SJCRH30 (cell line): Measurements from ENCODE around the gene JPH4. TPM values are rescaled to one million over a fixed set of nuclear protein-coding genes. Genes with fewer than 3 reads are reported as not detected.

Experiments
- DNase-seq, 2 experiments: peaks; one replicate each; pipeline ENCODE4 v3.0.0-alpha.2; 2015 to 2020
- H3K27ac ChIP-seq: fragments of 250-450 bp; sonication (Bioruptor Pico); 2 replicates; pipeline ENCODE4 v1.5.1; 2020; ENCODE audit warnings: mild to moderate bottlenecking, moderate library complexity
- H3K27me3 ChIP-seq: fragments of 250-450 bp; sonication (Bioruptor Pico); 2 replicates; pipeline ENCODE4 v1.5.1; 2020; ENCODE audit warnings: mild to moderate bottlenecking, moderate library complexity
- H3K36me3 ChIP-seq: fragments of 250-450 bp; sonication (Bioruptor Pico); 2 replicates; pipeline ENCODE4 v1.5.1; 2020; ENCODE audit warnings: mild to moderate bottlenecking, moderate library complexity
- H3K4me1 ChIP-seq: fragments of 250-450 bp; sonication (Bioruptor Pico); 2 replicates; pipeline ENCODE4 v1.5.1; 2020; ENCODE audit warnings: mild to moderate bottlenecking, moderate library complexity
- H3K4me3 ChIP-seq: fragments of 250-450 bp; sonication (Bioruptor Pico); 2 replicates; pipeline ENCODE4 v1.5.1; 2020; ENCODE audit warnings: mild to moderate bottlenecking, moderate library complexity
- H3K9me3 ChIP-seq: fragments of 250-450 bp; sonication (Bioruptor Pico); replicated peaks from 2 replicates; pipeline ENCODE4 v1.5.1; 2020; ENCODE audit warnings: mild to moderate bottlenecking, moderate library complexity
- total RNA-seq: library from RNA; depleted of rRNA; stranded (reverse); fragments of >200 nt; shearing (Covaris generic); gene quantifications from 2 replicates; pipeline ENCODE4 v1.2.3, GENCODE V29; 2014

JPH4 gene
- total RNA-seq, 1 experiment from 2014 or later: 0.10 TPM

DNA sequence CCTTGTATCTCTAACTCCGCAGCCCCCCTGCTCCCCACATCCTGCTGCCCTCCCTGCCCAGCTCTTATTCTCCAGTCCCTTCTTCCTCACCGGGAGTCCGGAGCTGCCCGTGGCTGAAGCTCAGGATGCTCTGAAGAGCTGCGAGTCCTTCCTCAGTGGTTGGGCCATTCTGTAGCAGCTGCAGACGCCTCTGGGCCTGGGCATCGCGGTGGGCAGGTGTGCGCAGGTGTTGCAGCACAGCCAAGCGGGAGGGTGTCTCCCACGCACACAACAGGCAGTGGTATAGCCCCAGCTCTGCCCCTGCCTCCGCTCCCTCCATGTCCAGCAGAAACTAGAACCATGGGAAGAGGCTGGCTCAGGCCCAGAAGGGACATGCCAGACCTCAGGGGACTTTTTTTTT is 47.2 kb downstream of the JPH4 start:
- H3K4me3 ChIP-seq: no peak overlapping the region
- no peak for DNase-seq
- no peaks in the 10 kb centered on the region for H3K36me3 ChIP-seq
- H3K27ac ChIP-seq: no peak overlapping the region
- no peaks in the 10 kb centered on the region; the same call in 1 of the 2 replicates for H3K27me3 ChIP-seq
- peaks cover 13% of the 10 kb centered on the region for H3K4me1 ChIP-seq
- no peaks in the 10 kb centered on the region for H3K9me3 ChIP-seq

DNA sequence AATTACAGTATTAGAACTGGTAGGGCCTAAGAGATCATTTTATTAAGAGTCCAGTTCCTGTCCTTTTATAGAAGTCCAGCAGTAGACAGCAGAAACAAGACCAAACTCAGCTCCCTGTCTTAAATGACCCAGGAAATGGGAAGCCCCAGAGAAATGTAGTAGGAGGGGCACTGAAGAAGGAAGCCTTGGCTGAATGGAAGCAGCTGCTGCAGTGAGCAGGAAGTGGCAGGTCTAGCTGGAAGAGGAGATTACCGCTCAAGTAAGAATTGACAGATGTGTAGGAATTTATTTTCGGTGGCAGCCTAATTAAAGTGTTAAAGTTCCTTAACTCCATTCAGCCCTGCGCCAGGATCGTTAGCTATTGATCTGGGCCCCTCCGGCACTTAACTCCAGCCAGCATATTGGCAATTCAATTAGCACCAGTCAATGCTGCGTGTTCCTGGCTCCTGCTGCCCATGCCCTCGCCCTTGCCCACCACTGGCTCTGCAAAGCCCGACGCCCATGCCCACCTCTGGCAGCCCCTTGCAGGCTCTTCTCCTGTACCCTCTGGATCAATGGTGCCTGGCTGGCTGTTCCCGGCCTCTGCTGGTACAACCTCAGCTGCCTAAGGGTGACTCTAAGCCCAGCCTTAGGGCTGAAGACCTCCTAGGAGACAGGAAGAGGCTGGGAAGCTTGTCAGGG is 48.1 kb downstream of the JPH4 start:
- Histone ChIP-seq H3K4me1 (peaks cover 19% of the 10 kb centered on the region), H3K27ac (no peak overlapping the region), H3K36me3 (no peaks in the 10 kb centered on the region), H3K27me3 (no peaks in the 10 kb centered on the region; the same call in 1 of the 2 replicates), H3K9me3 (no peaks in the 10 kb centered on the region), H3K4me3 (no peak overlapping the region)
- DNase-seq: peak; percentile 43 to 71

DNA sequence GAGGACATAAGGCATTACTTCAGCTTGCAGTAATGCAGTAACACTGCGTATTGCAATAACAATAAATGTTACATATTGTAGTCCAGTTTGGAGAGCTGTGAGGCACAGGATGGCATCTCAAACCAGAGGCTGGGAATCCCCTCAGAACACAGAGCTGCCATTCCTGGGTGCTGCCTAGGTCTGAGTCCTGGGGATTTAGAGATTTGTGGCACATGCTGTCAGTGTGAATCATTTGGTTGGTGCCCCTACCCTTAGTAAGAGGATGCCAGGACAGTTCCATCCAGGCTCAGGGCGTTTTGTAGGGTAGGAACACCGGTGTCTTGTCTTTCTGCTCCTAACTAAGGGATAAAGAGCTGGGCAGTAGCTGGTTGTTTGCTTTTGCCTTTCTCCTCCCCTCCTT is 49.6 kb downstream of the JPH4 start:
- peaks cover 20% of the 10 kb centered on the region for H3K4me1 ChIP-seq
- DNase-seq: no peak
- H3K27ac ChIP-seq: no peak overlapping the region
- no peaks in the 10 kb centered on the region for H3K9me3 ChIP-seq
- H3K36me3 ChIP-seq: no peaks in the 10 kb centered on the region
- H3K27me3 ChIP-seq: no peaks in the 10 kb centered on the region
- no peak overlapping the region for H3K4me3 ChIP-seq

DNA sequence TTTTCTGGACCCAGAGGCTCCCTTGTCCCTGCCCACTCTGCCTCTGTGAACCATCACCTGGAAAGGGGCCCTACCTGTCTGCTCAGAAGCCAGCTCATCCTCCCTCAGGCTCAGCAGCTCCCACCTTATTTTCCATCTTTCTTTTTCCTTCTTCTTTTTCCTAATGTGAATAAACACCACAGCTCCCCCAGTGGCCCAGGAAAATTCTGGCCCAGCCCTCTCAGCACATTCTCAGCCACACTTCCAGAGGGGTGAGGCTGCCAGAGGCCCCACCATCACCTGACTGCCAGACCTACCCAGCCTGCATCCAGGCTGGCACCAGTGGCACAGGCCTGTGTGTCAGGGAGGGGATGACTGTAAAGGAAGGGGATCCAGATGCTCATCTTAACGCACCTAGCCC is 50.0 kb downstream of the JPH4 start:
- Histone ChIP-seq H3K27me3 (no peaks in the 10 kb centered on the region), H3K4me1 (peaks cover 20% of the 10 kb centered on the region), H3K27ac (no peak overlapping the region), H3K4me3 (no peak overlapping the region), H3K36me3 (no peaks in the 10 kb centered on the region), H3K9me3 (no peaks in the 10 kb centered on the region)
- no peak for DNase-seq

GRCh38 chr14:23525611-23526010 is 53.0 kb downstream of the JPH4 start:
- Histone ChIP-seq H3K27me3 (no peaks in the 10 kb centered on the region), H3K4me3 (no peak overlapping the region), H3K36me3 (no peaks in the 10 kb centered on the region), H3K9me3 (no peaks in the 10 kb centered on the region), H3K27ac (no peak overlapping the region), H3K4me1 (peaks cover 14% of the 10 kb centered on the region)
- peak; percentile 57 to 71 for DNase-seq

DNA sequence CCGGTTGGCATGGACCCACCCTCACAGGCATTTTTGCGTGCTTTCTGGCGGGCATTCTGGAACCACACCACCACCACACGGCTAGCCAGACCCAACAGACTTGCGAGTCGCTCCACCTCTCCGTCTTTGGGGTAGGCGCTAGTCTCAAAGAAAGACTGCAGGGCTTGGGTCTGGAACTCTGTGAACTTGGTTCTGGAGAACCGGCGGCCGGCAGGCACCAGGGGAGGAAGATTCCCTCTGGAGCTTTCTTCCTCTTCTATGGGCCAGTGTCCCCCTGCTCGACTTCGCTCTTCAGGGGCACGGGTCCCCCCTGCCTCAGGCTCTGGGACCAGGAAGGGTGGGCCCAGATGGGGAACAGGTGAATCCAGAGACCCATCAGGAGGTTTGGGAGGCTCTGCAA is 53.6 kb downstream of the JPH4 start:
- peaks cover 8% of the 10 kb centered on the region for H3K4me1 ChIP-seq
- peaks cover 2% of the 10 kb centered on the region; the same call in 1 of the 2 replicates for H3K27me3 ChIP-seq
- H3K36me3 ChIP-seq: no peaks in the 10 kb centered on the region
- H3K27ac ChIP-seq: no peak overlapping the region
- no peak overlapping the region for H3K4me3 ChIP-seq
- no peak for DNase-seq
- H3K9me3 ChIP-seq: no peaks in the 10 kb centered on the region

- H3K36me3 ChIP-seq: no peaks in the 10 kb centered on the region
- no peak for DNase-seq
- no peak overlapping the region for H3K4me3 ChIP-seq
Measured at GRCh38 chr14:23523229-23524016, 55.2 kb downstream of the JPH4 start.

GRCh38 chr14:23522643-23523198 is 55.9 kb downstream of the JPH4 start:
- Histone ChIP-seq H3K27me3 (peaks cover 3% of the 10 kb centered on the region; the same call in 1 of the 2 replicates), H3K36me3 (no peaks in the 10 kb centered on the region), H3K4me3 (no peak overlapping the region), H3K9me3 (no peaks in the 10 kb centered on the region), H3K4me1 (peaks cover 6% of the 10 kb centered on the region; the same call in 1 of the 2 replicates), H3K27ac (no peak overlapping the region)
- no peak for DNase-seq

More at GRCh38 chr14:23523229-23524016, 55.2 kb downstream of the JPH4 start:
- Histone ChIP-seq H3K27me3 (peaks cover 3% of the 10 kb centered on the region; the same call in 1 of the 2 replicates), H3K27ac (no peak overlapping the region), H3K9me3 (no peaks in the 10 kb centered on the region), H3K4me1 (peaks cover 6% of the 10 kb centered on the region; the same call in 1 of the 2 replicates)

DNA sequence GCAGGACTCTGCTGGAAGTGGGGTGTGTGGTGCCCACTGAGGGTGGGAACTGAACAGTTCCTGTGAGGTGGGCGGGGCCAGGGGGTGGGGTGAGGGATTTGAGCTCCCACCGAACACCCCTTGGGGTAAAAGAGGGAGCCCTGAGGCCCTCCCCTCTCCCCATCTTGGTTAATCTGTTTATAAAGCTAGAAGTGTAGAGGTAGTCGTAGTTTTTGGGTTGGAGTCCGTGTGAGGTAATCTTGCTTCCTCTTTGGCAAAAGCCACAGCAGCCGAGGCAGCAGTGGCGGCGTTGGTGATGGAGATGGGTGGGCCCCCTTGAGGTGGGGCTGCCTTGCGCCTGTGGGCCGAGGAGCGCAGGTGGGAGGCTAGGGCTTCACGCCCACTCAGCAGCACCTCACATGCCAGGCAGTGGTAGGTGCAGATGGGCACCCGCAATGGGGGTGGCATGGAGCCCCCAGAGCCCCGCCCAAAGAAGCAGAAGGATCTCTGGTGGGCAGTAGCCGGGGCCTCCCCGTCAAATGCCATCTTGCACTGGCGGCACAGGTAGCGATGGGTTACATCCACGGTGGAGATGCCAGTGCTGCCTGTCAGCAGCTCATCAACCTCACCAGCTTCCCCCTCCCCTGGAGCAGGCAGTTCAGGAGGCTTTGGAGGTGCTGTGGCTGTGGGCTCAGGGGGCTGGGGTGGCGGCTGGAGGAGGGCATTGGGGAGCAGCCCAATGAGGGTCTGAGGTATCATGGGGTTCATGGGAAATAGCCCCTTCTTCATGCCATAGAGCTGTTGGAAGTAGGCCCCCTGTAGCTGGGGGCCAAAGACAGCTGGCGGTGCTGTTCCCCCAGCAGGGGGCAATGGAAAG is 56.6 kb downstream of the JPH4 start:
- Histone ChIP-seq H3K36me3 (no peaks in the 10 kb centered on the region), H3K27ac (no peak overlapping the region), H3K4me1 (peaks cover 6% of the 10 kb centered on the region; the same call in 1 of the 2 replicates), H3K9me3 (no peaks in the 10 kb centered on the region), H3K27me3 (peaks cover 3% of the 10 kb centered on the region; the same call in 1 of the 2 replicates), H3K4me3 (no peak overlapping the region)
- no peak for DNase-seq

DNA sequence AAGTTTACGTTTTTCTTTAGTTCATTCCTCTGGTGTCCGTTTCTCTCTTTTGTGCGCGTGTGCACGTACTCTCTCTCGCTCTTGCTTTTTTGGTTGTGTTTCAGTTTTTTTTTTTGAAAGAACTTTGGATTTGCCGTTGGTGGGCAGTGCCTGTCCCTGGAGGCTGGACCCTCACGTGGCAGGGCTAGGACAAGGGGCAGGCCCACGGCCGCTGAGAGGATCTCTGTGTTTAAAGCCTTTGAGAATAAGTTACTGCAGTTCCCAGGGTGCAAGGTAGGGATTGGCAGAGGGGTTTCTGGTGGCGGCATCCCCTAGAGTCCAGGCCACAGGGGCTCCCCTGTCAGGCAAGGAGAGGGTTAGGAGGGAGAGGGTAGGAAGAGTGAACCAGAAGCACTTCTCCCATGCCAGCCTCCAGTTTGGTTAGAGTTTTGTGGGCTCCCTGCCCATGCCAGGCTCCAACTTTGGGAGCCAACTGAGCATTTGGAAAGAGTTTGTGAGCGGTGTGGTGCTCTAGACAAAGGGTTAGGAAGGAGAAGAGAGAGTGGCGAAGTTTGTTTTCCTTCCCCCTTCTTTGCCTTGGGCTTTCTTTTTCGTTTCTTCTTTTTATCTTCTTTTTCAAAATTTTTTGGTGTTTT is 57.6 kb downstream of the JPH4 start:
- H3K36me3 ChIP-seq: no peaks in the 10 kb centered on the region
- H3K4me1 ChIP-seq: peaks cover 5% of the 10 kb centered on the region; the same call in 1 of the 2 replicates

DNA sequence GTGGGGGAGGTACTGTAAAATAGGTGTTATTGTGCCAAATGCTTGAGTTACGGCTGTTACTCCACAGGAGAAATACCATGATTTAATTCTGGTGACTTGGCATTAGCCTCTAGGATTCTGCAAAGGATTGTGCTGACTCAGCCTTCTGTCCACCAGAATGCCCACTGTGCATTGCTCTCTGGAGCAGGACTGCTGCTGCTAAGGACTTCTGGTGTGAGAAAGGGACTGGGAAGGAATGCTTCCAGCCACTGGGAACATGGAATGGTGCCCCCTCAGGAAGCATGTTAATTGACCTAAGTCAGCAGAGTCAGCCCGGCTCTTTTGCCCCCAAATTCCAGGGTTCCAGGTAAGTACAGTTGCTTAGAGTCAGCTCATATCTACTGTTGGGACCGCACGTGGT is 59.9 kb downstream of the JPH4 start:
- H3K9me3 ChIP-seq: no peaks in the 10 kb centered on the region
- DNase-seq: no peak
- no peak overlapping the region for H3K4me3 ChIP-seq
- H3K36me3 ChIP-seq: no peaks in the 10 kb centered on the region
- H3K27ac ChIP-seq: no peak overlapping the region
- H3K4me1 ChIP-seq: no peaks in the 10 kb centered on the region
- peaks cover 3% of the 10 kb centered on the region; the same call in 1 of the 2 replicates for H3K27me3 ChIP-seq

More for the DNA sequence above, 57.6 kb downstream of the JPH4 start:
- H3K27me3 ChIP-seq: peaks cover 3% of the 10 kb centered on the region; the same call in 1 of the 2 replicates
- H3K27ac ChIP-seq: no peak overlapping the region
- no peak for DNase-seq
- no peaks in the 10 kb centered on the region for H3K9me3 ChIP-seq
- H3K4me3 ChIP-seq: no peak overlapping the region
